IMR-90 (cell line): Measurements from ENCODE around the gene GPR183. TPM values are rescaled to one million over a fixed set of nuclear protein-coding genes. Genes with fewer than 3 reads are reported as not detected.

ENCODE experiments used
- ATAC-seq: fragments of 200-7000 bp; cut with Tn5 transposase; 2 replicates; pipeline ENCODE4 v1.9.1; 2020; ENCODE audit warnings: low read depth, mild to moderate bottlenecking, moderate library complexity
- BruUV-seq: library from RNA; stranded (reverse); fragments of 400-500 nt; replicated peaks from 2 replicates; lab custom pipeline; 2021; lab: Mats Ljungman, UMichigan
- CTCF ChIA-PET: fragments of 300-600 bp; formaldehyde crosslinking; extraction: SDS; loops from one replicate; lab custom pipeline; 2021; ENCODE audit warnings: antibody characterized with exemption; lab: Yijun Ruan, JAX
- POLR2A ChIA-PET: fragments of 300-600 bp; sonication (Branson Sonifier 250); formaldehyde crosslinking; loops from one replicate; lab custom pipeline; 2022; ENCODE audit warnings: antibody characterized with exemption; ENCODE audit not compliant: unreplicated experiment; lab: Charles Lee
- DNase-seq: peaks from one replicate; pipeline ENCODE4 v3.0.0; 2013
- H2AFZ ChIP-seq: replicated peaks from 2 replicates; pipeline ENCODE3; 2013; ENCODE audit warnings: low read length, mild to moderate bottlenecking; ENCODE audit not compliant: poor library complexity
- H2AK5ac ChIP-seq: 2 replicates; pipeline ENCODE4 v1.6.1; 2013; ENCODE audit warnings: low read depth, low read length, inconsistent platforms
- H2AK9ac ChIP-seq: replicated peaks from 2 replicates; pipeline ENCODE3; 2013; ENCODE audit warnings: mild to moderate bottlenecking, low read depth, low read length, moderate library complexity; ENCODE audit not compliant: poor library complexity
- H2BK120ac ChIP-seq: 2 replicates; pipeline ENCODE4 v1.6.1; 2013; ENCODE audit warnings: low read depth, low read length, inconsistent platforms
- H2BK15ac ChIP-seq: 3 replicates; pipeline ENCODE4 v1.6.1; 2013; ENCODE audit warnings: low read depth, low read length, inconsistent platforms
- H2BK20ac ChIP-seq: 2 replicates; pipeline ENCODE4 v1.6.1; 2013; ENCODE audit warnings: low read depth, mild to moderate bottlenecking, inconsistent platforms, low read length, moderate library complexity
- H2BK5ac ChIP-seq: 2 replicates; pipeline ENCODE4 v1.6.1; 2013; ENCODE audit warnings: mild to moderate bottlenecking, low read depth, low read length, inconsistent platforms; ENCODE audit not compliant: poor library complexity, severe bottlenecking
- H3K14ac ChIP-seq: replicated peaks from 2 replicates; pipeline ENCODE4 v1.6.1; 2013; ENCODE audit warnings: low read depth, low read length, inconsistent platforms
- H3K18ac ChIP-seq: 2 replicates; pipeline ENCODE4 v1.6.1; 2013; ENCODE audit warnings: low read depth, low read length, control low read depth
- H3K23ac ChIP-seq: 2 replicates; pipeline ENCODE4 v1.6.1; 2013; ENCODE audit warnings: low read depth, low read length, inconsistent platforms
- H3K27ac ChIP-seq: 2 replicates; pipeline ENCODE4 v1.5.1; 2013; ENCODE audit warnings: mild to moderate bottlenecking, control low read depth, low read length; ENCODE audit not compliant: insufficient read depth
- H3K27me3 ChIP-seq: 2 replicates; pipeline ENCODE4 v1.6.1; 2013; ENCODE audit warnings: low read length; ENCODE audit not compliant: control insufficient read depth, insufficient read depth
- H3K36me3 ChIP-seq: 2 replicates; pipeline ENCODE4 v1.6.1; 2013; ENCODE audit warnings: low read length, mixed read lengths; ENCODE audit not compliant: control insufficient read depth, insufficient read depth
- H3K4ac ChIP-seq: 2 replicates; pipeline ENCODE4 v1.6.1; 2013; ENCODE audit warnings: low read depth, low read length, inconsistent platforms
- H3K4me1 ChIP-seq: 2 replicates; pipeline ENCODE4 v1.6.1; 2013; ENCODE audit warnings: low read length, mixed read lengths; ENCODE audit not compliant: control insufficient read depth, insufficient read depth
- H3K4me2 ChIP-seq: 2 replicates; pipeline ENCODE4 v1.6.1; 2013; ENCODE audit warnings: low read depth, mild to moderate bottlenecking, control low read depth, low read length, moderate library complexity
- H3K4me3 ChIP-seq: 2 replicates; pipeline ENCODE4 v1.5.1; 2013; ENCODE audit warnings: low read depth, mild to moderate bottlenecking, control low read depth, low read length, moderate library complexity; ENCODE audit not compliant: insufficient read depth
- H3K56ac ChIP-seq: 2 replicates; pipeline ENCODE4 v1.6.1; 2013; ENCODE audit warnings: low read length, inconsistent platforms; ENCODE audit not compliant: insufficient read depth; ENCODE audit errors: extremely low read depth
- H3K79me1 ChIP-seq, 2 experiments: 2 replicates each; pipeline ENCODE4 v1.6.1; 2013; ENCODE audit warnings: low read length in 2 of 2, inconsistent platforms in 1 of 2, low read depth in 1 of 2
- H3K9ac ChIP-seq: 2 replicates; pipeline ENCODE4 v1.6.1; 2013; ENCODE audit warnings: low read depth, low read length, control low read depth
- H3K9me1 ChIP-seq: 2 replicates; pipeline ENCODE4 v1.6.1; 2013; ENCODE audit warnings: low read length, inconsistent platforms; ENCODE audit not compliant: insufficient read depth
- H3K9me3 ChIP-seq: 2 replicates; pipeline ENCODE4 v1.6.1; 2013; ENCODE audit warnings: low read length; ENCODE audit not compliant: control insufficient read depth, insufficient read depth
- H4K20me1 ChIP-seq: 2 replicates; pipeline ENCODE4 v1.6.1; 2013; ENCODE audit warnings: low read length, inconsistent platforms; ENCODE audit not compliant: insufficient read depth
- H4K5ac ChIP-seq: 2 replicates; pipeline ENCODE4 v1.6.1; 2013; ENCODE audit warnings: mild to moderate bottlenecking, low read depth, low read length, control low read depth
- H4K8ac ChIP-seq, 2 experiments: 2 replicates each; pipeline ENCODE4 v1.6.1; 2013; ENCODE audit warnings: low read depth in 2 of 2, low read length in 2 of 2, control low read depth in 1 of 2, inconsistent platforms in 1 of 2
- H4K91ac ChIP-seq: 2 replicates; pipeline ENCODE4 v1.6.1; 2013; ENCODE audit warnings: low read depth, low read length, inconsistent platforms; ENCODE audit not compliant: insufficient read depth
- BHLHE40 ChIP-seq: fragments of 150-350 bp; IDR thresholded peaks from 2 replicates; pipeline ENCODE4 v1.6.1; 2016; ENCODE audit warnings: mild to moderate bottlenecking, low read depth, low read length
- CEBPB ChIP-seq: IDR thresholded peaks from 2 replicates; pipeline ENCODE4 v1.6.1; 2012; ENCODE audit warnings: low read depth, low read length, improper control_type of control experiment
- CTCF ChIP-seq: conservative IDR thresholded peaks from 2 replicates; pipeline ENCODE4 v1.5.1; 2012; ENCODE audit warnings: mild to moderate bottlenecking, low read depth, low read length, improper control_type of control experiment
- ELK1 ChIP-seq: fragments of 150-350 bp; IDR thresholded peaks from 2 replicates; pipeline ENCODE4 v1.6.1; 2016; ENCODE audit warnings: low read depth, mild to moderate bottlenecking, low read length, moderate library complexity, borderline replicate concordance
- MAZ ChIP-seq: IDR thresholded peaks from 2 replicates; pipeline ENCODE4 v1.6.1; 2012; ENCODE audit warnings: low read depth, mild to moderate bottlenecking, low read length, improper control_type of control experiment, moderate library complexity, borderline replicate concordance
- MXI1 ChIP-seq: IDR thresholded peaks from 2 replicates; pipeline ENCODE4 v1.6.1; 2012; ENCODE audit warnings: low read depth, mild to moderate bottlenecking, low read length, moderate library complexity, borderline replicate concordance
- POLR2A ChIP-seq: IDR thresholded peaks from 2 replicates; pipeline ENCODE4 v1.6.1; 2012; ENCODE audit warnings: mild to moderate bottlenecking, low read depth, low read length
- RAD21 ChIP-seq: IDR thresholded peaks from 2 replicates; pipeline ENCODE4 v1.6.1; 2012; ENCODE audit warnings: low read length, improper control_type of control experiment
- RCOR1 ChIP-seq: IDR thresholded peaks from 2 replicates; pipeline ENCODE4 v1.6.1; 2012; ENCODE audit warnings: mild to moderate bottlenecking, low read length, improper control_type of control experiment; ENCODE audit not compliant: insufficient replicate concordance
- RFX5 ChIP-seq: IDR thresholded peaks from 2 replicates; pipeline ENCODE4 v1.8.0; 2012; ENCODE audit warnings: low read depth, mild to moderate bottlenecking, low read length, moderate library complexity
- USF2 ChIP-seq: fragments of 150-350 bp; IDR thresholded peaks from 2 replicates; pipeline ENCODE4 v1.6.1; 2017; ENCODE audit warnings: mild to moderate bottlenecking, antibody characterized with exemption, low read length, low read depth
- WGBS, 2 experiments: methylation state at CpG; one replicate each; pipeline versions ENCODE4 v1.1.5 to v1.1.7; 2013; ENCODE audit warnings: missing lambda C conversion rate in 2 of 2; ENCODE audit not compliant: insufficient read length in 1 of 2; ENCODE audit errors: extremely low coverage in 2 of 2; 5-methylcytosine and 5-hydroxymethylcytosine counted together
- dilution Hi-C: fragments of 300-500 bp; cut with HindIII; formaldehyde crosslinking; loops from one replicate; pipeline ENCODE4 v1.14.3; 2018; ENCODE audit warnings: low sequenced_read_pairs; ENCODE audit not compliant: unreplicated experiment
- in situ Hi-C: fragments of 300-500 bp; cut with MboI; formaldehyde crosslinking; loops from 3 replicates; pipeline ENCODE4 v1.14.3; 2019; ENCODE audit warnings: low sequenced_read_pairs, inconsistent platforms, mixed read lengths
- intact Hi-C: fragments of 100-400 bp; cut with micrococcal nuclease; formaldehyde crosslinking; loops from 2 replicates; pipeline ENCODE4 v1.10.0; 2022
- polyA plus RNA-seq, 3 experiments: library from polyadenylated mRNA; depleted of rRNA; stranded (reverse); fragments of >200 nt; gene quantifications; 2 replicates each; pipeline ENCODE4 v1.2.3, GENCODE V29; 2012; ENCODE audit warnings: low replicate concordance in 1 of 3
- total RNA-seq: library from RNA; depleted of rRNA; stranded (reverse); fragments of >200 nt; gene quantifications from 2 replicates; pipeline ENCODE4 v1.2.3, GENCODE V29; 2012

GPR183 gene
- total and polyA plus RNA-seq, 2 of the 4 experiments (the other 2 are of a cell fraction), result 0.18 to 0.31 TPM

GRCh38 chr13:99341969-99342722 is 34.9 kb upstream of the GPR183 start:
- Histone ChIP-seq H2AK9ac (no peak overlapping the region), H3K9me3 (no peaks in the 10 kb centered on the region), H2AK5ac (no peak overlapping the region), H2BK15ac (no peak overlapping the region), H3K4me3 (no peak overlapping the region), H4K8ac (no peak overlapping the region), H2BK20ac (no peak overlapping the region), H3K23ac (no peak overlapping the region), H4K20me1 (no peaks in the 10 kb centered on the region), H3K27ac (no peak overlapping the region), H3K4ac (no peak overlapping the region), H2BK5ac (no peak overlapping the region), H3K9ac (no peak overlapping the region), H3K18ac (no peak overlapping the region), H2BK120ac (no peak overlapping the region), H4K91ac (no peak overlapping the region), H3K4me1 (peaks cover 5% of the 10 kb centered on the region), H3K4me2 (no peak overlapping the region), H2AFZ (no peak overlapping the region), H3K36me3 (peaks cover 16% of the 10 kb centered on the region), H3K14ac (no peak overlapping the region), H3K27me3 (no peaks in the 10 kb centered on the region), H3K9me1 (peaks cover 7% of the 10 kb centered on the region; the same call in 1 of the 2 replicates), H3K56ac (no peak overlapping the region), H3K79me1 (no peaks in the 10 kb centered on the region), H4K5ac (no peak overlapping the region)
- DNase-seq, result no peak
- 96% methylated on average over 4 of the region's 16 CpGs; no CpG with 5 or more reads in 1 of the 2 experiments for WGBS, 2 experiments
- in situ Hi-C loops (no loop called here), dilution Hi-C loops (no loop called here), intact Hi-C loops (no loop called here)
- TF ChIP-seq MAZ, result no peak
- TF ChIP-seq CTCF, result no peak
- TF ChIP-seq CEBPB, result no peak
- no peak for TF ChIP-seq RFX5
- no peak for TF ChIP-seq MXI1
- TF ChIP-seq POLR2A, result no peak
- no peak for TF ChIP-seq ELK1
- TF ChIP-seq RCOR1, result no peak
- TF ChIP-seq RAD21, result no peak
- TF ChIP-seq BHLHE40, result no peak
- no peak for TF ChIP-seq USF2
- CTCF ChIA-PET, result no interaction called here
- BruUV-seq, result no TSS peak
- no peak for ATAC-seq
- POLR2A ChIA-PET, result interaction anchor here (0.6 kb wide), 1 partner anchor 650 kb away, joined by 5 read pairs; no protein-coding TSS in a partner anchor
